HepG2 (cell line): ENCODE measurements around the gene MAPK14. TPM values are rescaled to one million over a fixed set of nuclear protein-coding genes. Genes with fewer than 3 reads are reported as not detected.

ENCODE experiments used
- ARID2 ChIP-seq: sonication (generic); formaldehyde crosslinking; IDR thresholded peaks from 2 replicates; pipeline ENCODE4 v1.8.1; 2022; ENCODE audit warnings: mild to moderate bottlenecking, missing genetic modification reagents, borderline replicate concordance
- HNRNPL ChIP-seq: fragments of 200-400 bp; formaldehyde crosslinking; IDR thresholded peaks from 2 replicates; pipeline ENCODE4 v1.6.1; 2017; ENCODE audit warnings: mild to moderate bottlenecking, low read depth, low read length
- MZF1 ChIP-seq: sonication (generic); formaldehyde crosslinking; IDR thresholded peaks from 2 replicates; pipeline ENCODE4 v1.8.1; 2023; ENCODE audit warnings: mild to moderate bottlenecking, missing genetic modification reagents, borderline replicate concordance
- NR1H2 ChIP-seq: sonication (generic); formaldehyde crosslinking; IDR thresholded peaks from 2 replicates; pipeline ENCODE4 v1.8.1; 2022; ENCODE audit warnings: low read depth, missing genetic modification reagents, borderline replicate concordance
- SIN3B ChIP-seq: fragments of 150-350 bp; IDR thresholded peaks from 2 replicates; pipeline ENCODE4 v1.6.1; 2014; ENCODE audit warnings: low read length
- TAF1 ChIP-seq: sonication (generic); formaldehyde crosslinking; IDR thresholded peaks from 2 replicates; pipeline ENCODE4 v1.4.0; 2020; ENCODE audit warnings: missing genetic modification reagents
- WIZ ChIP-seq: sonication (generic); formaldehyde crosslinking; IDR thresholded peaks from 2 replicates; pipeline ENCODE4 v1.5.1; 2020; ENCODE audit warnings: mild to moderate bottlenecking, missing genetic modification reagents
- ZFP37 ChIP-seq: sonication (generic); formaldehyde crosslinking; IDR thresholded peaks from 2 replicates; pipeline ENCODE4 v1.4.0; 2020; ENCODE audit warnings: missing genetic modification reagents, borderline replicate concordance
- ZNF260 ChIP-seq: sonication (generic); formaldehyde crosslinking; IDR thresholded peaks from 2 replicates; pipeline ENCODE4 v1.4.0; 2020; ENCODE audit warnings: missing genetic modification reagents, low read depth, mild to moderate bottlenecking, borderline replicate concordance
- ZNF432 ChIP-seq: sonication (generic); formaldehyde crosslinking; IDR thresholded peaks from 2 replicates; pipeline ENCODE4 v1.5.0; 2020; ENCODE audit warnings: missing genetic modification reagents, mild to moderate bottlenecking, borderline replicate concordance
- ZNF572 ChIP-seq: sonication (generic); formaldehyde crosslinking; IDR thresholded peaks from 2 replicates; pipeline ENCODE4 v1.5.1; 2020; ENCODE audit warnings: mild to moderate bottlenecking, missing genetic modification reagents
- ZNF614 ChIP-seq: IDR thresholded peaks from 2 replicates; pipeline ENCODE4 v1.6.1; 2018; ENCODE audit warnings: missing biosample characterization, missing genetic modification reagents, inconsistent platforms, borderline replicate concordance
- ZNF747 ChIP-seq: sonication (generic); formaldehyde crosslinking; IDR thresholded peaks from 2 replicates; pipeline ENCODE4 v1.8.1; 2023; ENCODE audit warnings: missing genetic modification reagents, mild to moderate bottlenecking, borderline replicate concordance
- ZNF766 ChIP-seq: sonication (generic); formaldehyde crosslinking; IDR thresholded peaks from 2 replicates; pipeline ENCODE4 v1.5.0; 2020; ENCODE audit warnings: missing genetic modification reagents, borderline replicate concordance
- ZNF777 ChIP-seq: sonication (generic); formaldehyde crosslinking; IDR thresholded peaks from 2 replicates; pipeline ENCODE4 v1.4.0; 2020; ENCODE audit warnings: missing genetic modification reagents
- polyA plus RNA-seq, 8 experiments: library from polyadenylated mRNA; depleted of rRNA in 3 of 8; stranded (reverse) in 7 of 8; unstranded in 1 of 8; fragments of >200 nt; fragmentation: Illumina TruSeq in 4 of 8; extraction: Trizol in 4 of 8; gene quantifications; 2 replicates each; pipeline versions ENCODE4 v1.2.1 to v1.2.3, GENCODE V29; 2011 to 2016; ENCODE audit warnings: low read depth in 4 of 8, missing spikeins in 1 of 8, mixed read lengths in 1 of 8; ENCODE audit not compliant: insufficient read depth in 1 of 8
- total RNA-seq, 5 experiments: library from RNA; depleted of rRNA; stranded (reverse); fragments of >200 nt; fragmentation: Illumina TruSeq; extraction: Trizol; gene quantifications; 2 replicates each; pipeline ENCODE4 v1.2.3, GENCODE V29; 2016; ENCODE audit warnings: low read depth in 1 of 5
- TF ChIP-seq, protein P1 (sequence below): sonication (generic); formaldehyde crosslinking; IDR thresholded peaks from 2 replicates; pipeline ENCODE4 v1.4.0; 2020; ENCODE audit warnings: missing genetic modification reagents
- TF ChIP-seq, protein P2 (sequence below), 2 experiments: sonication (generic) in 1 of 2; formaldehyde crosslinking in 1 of 2; IDR thresholded peaks; 2 replicates each; pipeline versions ENCODE4 v1.6.1 to v1.9.0; 2014 to 2022; ENCODE audit warnings: antibody characterized with exemption in 1 of 2, borderline replicate concordance in 1 of 2, inconsistent platforms in 1 of 2, low read depth in 1 of 2, missing genetic modification reagents in 1 of 2
- TF ChIP-seq, protein P3 (sequence below): sonication (generic); formaldehyde crosslinking; IDR thresholded peaks from 2 replicates; pipeline ENCODE4 v1.4.0; 2020; ENCODE audit warnings: missing genetic modification reagents, mild to moderate bottlenecking, borderline replicate concordance

Gene MAPK14
- total and polyA plus RNA-seq, 2 of the 13 experiments (the other 11 are each of a cell fraction or from before 2014, with no cell fraction given), result 66.3 to 67.3 TPM

DNA sequence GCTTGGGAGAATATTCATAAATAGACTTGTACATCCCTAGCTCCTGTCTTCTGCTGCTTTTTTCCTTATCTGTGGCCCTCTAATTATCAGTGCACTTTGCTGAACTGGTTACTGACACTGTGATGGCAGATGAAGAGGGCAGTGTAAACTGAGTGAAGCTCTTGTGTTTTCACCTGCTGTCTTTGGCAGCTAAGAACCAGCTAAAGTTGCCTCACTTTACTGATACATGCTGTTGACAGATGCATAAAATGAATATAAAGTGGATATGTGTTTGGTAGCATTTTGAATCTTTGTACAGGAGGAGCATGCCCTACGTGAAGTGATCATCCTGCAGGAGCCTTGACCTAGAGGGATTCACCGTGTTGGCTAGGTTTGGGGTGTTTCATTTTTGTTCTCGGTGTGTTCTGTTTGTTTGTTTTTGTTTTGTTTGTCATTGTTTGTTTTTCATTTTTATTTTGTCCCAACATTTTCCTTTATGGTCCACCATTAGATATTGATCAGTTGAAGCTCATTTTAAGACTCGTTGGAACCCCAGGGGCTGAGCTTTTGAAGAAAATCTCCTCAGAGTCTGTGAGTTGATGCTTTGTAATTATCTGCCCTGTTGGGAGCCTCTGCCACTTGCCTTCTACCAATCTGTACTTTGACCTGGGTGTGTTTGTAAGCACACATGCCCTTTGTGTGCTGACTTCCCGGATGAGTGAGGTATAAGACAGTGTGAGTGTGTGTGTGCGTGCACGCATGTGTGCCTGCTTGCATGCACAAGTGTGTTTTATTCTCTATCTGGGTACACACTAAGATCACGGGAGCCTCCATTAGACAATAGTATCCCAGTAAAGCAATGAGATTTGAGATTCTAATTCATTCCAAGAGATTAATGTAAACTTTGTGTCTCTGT lies 68.1 kb downstream of the MAPK14 start (continued):
- TF ChIP-seq, protein P1, sequence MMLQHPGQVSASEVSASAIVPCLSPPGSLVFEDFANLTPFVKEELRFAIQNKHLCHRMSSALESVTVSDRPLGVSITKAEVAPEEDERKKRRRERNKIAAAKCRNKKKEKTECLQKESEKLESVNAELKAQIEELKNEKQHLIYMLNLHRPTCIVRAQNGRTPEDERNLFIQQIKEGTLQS (CRISPR knock-in tag), result no peak
- TF ChIP-seq TAF1 (CRISPR knock-in tag) (peak; percentile 36), ZNF777 (CRISPR knock-in tag) (no peak), ZNF572 (CRISPR knock-in tag) (no peak), ZNF766 (CRISPR knock-in tag) (no peak), NR1H2 (no peak), SIN3B (peak; percentile 29; the same call in 1 of the 2 replicates), MZF1 (CRISPR knock-in tag) (no peak), ZNF614 (CRISPR knock-in tag) (peak; percentile 98), ZNF260 (CRISPR knock-in tag) (no peak), HNRNPL (no peak), ZNF432 (CRISPR knock-in tag) (no peak), ARID2 (CRISPR knock-in tag) (0 out of 2 replicates have a peak, but pooled peaks have one; percentile 47), ZFP37 (no peak), WIZ (CRISPR knock-in tag) (no peak), ZNF747 (CRISPR knock-in tag) (0 out of 2 replicates have a peak, but pooled peaks have one; percentile 66)
- TF ChIP-seq, protein P2, sequence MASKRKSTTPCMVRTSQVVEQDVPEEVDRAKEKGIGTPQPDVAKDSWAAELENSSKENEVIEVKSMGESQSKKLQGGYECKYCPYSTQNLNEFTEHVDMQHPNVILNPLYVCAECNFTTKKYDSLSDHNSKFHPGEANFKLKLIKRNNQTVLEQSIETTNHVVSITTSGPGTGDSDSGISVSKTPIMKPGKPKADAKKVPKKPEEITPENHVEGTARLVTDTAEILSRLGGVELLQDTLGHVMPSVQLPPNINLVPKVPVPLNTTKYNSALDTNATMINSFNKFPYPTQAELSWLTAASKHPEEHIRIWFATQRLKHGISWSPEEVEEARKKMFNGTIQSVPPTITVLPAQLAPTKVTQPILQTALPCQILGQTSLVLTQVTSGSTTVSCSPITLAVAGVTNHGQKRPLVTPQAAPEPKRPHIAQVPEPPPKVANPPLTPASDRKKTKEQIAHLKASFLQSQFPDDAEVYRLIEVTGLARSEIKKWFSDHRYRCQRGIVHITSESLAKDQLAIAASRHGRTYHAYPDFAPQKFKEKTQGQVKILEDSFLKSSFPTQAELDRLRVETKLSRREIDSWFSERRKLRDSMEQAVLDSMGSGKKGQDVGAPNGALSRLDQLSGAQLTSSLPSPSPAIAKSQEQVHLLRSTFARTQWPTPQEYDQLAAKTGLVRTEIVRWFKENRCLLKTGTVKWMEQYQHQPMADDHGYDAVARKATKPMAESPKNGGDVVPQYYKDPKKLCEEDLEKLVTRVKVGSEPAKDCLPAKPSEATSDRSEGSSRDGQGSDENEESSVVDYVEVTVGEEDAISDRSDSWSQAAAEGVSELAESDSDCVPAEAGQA (IDR thresholded peaks at IDR 0.05; ENCODE audit: low read depth), result peak; percentile 73; the same call in 1 of the 2 replicates
- TF ChIP-seq, protein P2 (CRISPR knock-in tag; IDR thresholded peaks at IDR 0.05; ENCODE audit: borderline replicate concordance), result no peak
- TF ChIP-seq, protein P3, sequence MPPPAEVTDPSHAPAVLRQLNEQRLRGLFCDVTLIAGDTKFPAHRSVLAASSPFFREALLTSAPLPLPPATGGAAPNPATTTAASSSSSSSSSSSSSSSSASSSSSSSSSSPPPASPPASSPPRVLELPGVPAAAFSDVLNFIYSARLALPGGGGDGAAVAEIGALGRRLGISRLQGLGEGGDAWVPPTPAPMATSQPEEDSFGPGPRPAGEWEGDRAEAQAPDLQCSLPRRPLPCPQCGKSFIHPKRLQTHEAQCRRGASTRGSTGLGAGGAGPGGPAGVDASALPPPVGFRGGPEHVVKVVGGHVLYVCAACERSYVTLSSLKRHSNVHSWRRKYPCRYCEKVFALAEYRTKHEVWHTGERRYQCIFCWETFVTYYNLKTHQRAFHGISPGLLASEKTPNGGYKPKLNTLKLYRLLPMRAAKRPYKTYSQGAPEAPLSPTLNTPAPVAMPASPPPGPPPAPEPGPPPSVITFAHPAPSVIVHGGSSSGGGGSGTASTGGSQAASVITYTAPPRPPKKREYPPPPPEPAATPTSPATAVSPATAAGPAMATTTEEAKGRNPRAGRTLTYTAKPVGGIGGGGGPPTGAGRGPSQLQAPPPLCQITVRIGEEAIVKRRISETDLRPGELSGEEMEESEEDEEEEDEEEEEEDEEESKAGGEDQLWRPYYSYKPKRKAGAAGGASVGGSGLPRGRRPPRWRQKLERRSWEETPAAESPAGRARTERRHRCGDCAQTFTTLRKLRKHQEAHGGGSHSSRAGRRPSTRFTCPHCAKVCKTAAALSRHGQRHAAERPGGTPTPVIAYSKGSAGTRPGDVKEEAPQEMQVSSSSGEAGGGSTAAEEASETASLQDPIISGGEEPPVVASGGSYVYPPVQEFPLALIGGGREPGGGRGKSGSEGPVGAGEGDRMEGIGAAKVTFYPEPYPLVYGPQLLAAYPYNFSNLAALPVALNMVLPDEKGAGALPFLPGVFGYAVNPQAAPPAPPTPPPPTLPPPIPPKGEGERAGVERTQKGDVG (CRISPR knock-in tag), result peak; percentile 77; the same call in 1 of the 2 replicates
